Colon (tissue), 2 donors: ENCODE results near the gene EPGN.
"Not testable (repeated sequence)": the region's sequence is repeated elsewhere in the genome, so short reads cannot be mapped to it uniquely, and the experiment has no call there.

ENCODE experiments used
- FAIRE-seq: peaks from 2 replicates; lab custom pipeline; 2012; peaks lifted over from hg19 to GRCh38; lab: Jason Lieb, UNC
- donor health status: control.
- donor health status: control.

EPGN gene

GRCh38 chr4:74340421-74340820, 32.2 kb downstream of the EPGN start:
- FAIRE-seq, result not testable (repeated sequence)

GRCh38 chr4:74344031-74344430, 35.8 kb downstream of the EPGN start:
- FAIRE-seq, result no peak

GRCh38 chr4:74353858-74354257, 45.6 kb downstream of the EPGN start:
- FAIRE-seq, result no peak

GRCh38 chr4:74357965-74358364, 49.7 kb downstream of the EPGN start:
- FAIRE-seq, result no peak

GRCh38 chr4:74361671-74362070, 53.4 kb downstream of the EPGN start:
- FAIRE-seq, result no peak

- FAIRE-seq, result no peak
Measured at GRCh38 chr4:74362347-74362746, 54.1 kb downstream of the EPGN start.

- FAIRE-seq, result no peak
Measured at GRCh38 chr4:74364256-74364651, 56.0 kb downstream of the EPGN start.

- FAIRE-seq, result no peak
Measured at GRCh38 chr4:74364652-74365491, 56.6 kb downstream of the EPGN start, which contains the start of gene EREG. EREG (plus strand) TSS chr4:74365145; CDS start chr4:74365309, 164 bp downstream.

GRCh38 chr4:74365761-74366160, 57.5 kb downstream of the EPGN start:
- FAIRE-seq, result no peak
